Measurements from ENCODE around the gene CCNJL.
"Not testable (repeated sequence)": the region's sequence is repeated elsewhere in the genome, so short reads cannot be mapped to it uniquely, and the experiment has no call there.

The CCNJL gene

GRCh38 chr5:160260006-160260775 is 52.2 kb downstream of the CCNJL start:
- no peak for DNase-seq

GRCh38 chr5:160259341-160259740 is 53.0 kb downstream of the CCNJL start:
- DNase-seq: no peak

- no peak for DNase-seq
Observed at GRCh38 chr5:160254706-160255105, 57.7 kb downstream of the CCNJL start.

- no peak for DNase-seq
Observed at GRCh38 chr5:160253441-160253840, 58.9 kb downstream of the CCNJL start.

GRCh38 chr5:160252916-160253315 is 59.4 kb downstream of the CCNJL start:
- DNase-seq: no peak

GRCh38 chr5:160251406-160252155 is 60.8 kb downstream of the CCNJL start:
- DNase-seq: no peak

- no peak for DNase-seq
Observed at GRCh38 chr5:160250826-160251225, 61.5 kb downstream of the CCNJL start.

GRCh38 chr5:160250226-160250625 is 62.1 kb downstream of the CCNJL start:
- DNase-seq: no peak

GRCh38 chr5:160249570-160249969 is 62.8 kb downstream of the CCNJL start:
- DNase-seq: not testable (repeated sequence)

- no peak for DNase-seq
Observed at GRCh38 chr5:160245506-160246086, 66.8 kb downstream of the CCNJL start.

- no peak for DNase-seq
Observed at GRCh38 chr5:160242145-160242544, 70.2 kb downstream of the CCNJL start.

GRCh38 chr5:160240350-160240749 is 72.0 kb downstream of the CCNJL start:
- DNase-seq: no peak

- no peak for DNase-seq
Observed at GRCh38 chr5:160237571-160238093, 74.7 kb downstream of the CCNJL start.

GRCh38 chr5:160235731-160236130 is 76.6 kb downstream of the CCNJL start:
- DNase-seq: no peak

- DNase-seq: no peak
Observed at GRCh38 chr5:160233215-160233614, 79.1 kb downstream of the CCNJL start.

GRCh38 chr5:160231783-160232342 is 80.5 kb downstream of the CCNJL start:
- no peak for DNase-seq

- DNase-seq: no peak
Observed at GRCh38 chr5:160230686-160231527, 81.5 kb downstream of the CCNJL start.

- no peak for DNase-seq
Observed at GRCh38 chr5:160229190-160229742, 83.1 kb downstream of the CCNJL start, which contains the start of gene FABP6. Gene FABP6 (plus strand): TSS chr5:160229506. CDS start chr5:160229558, 52 bp downstream.

- no peak for DNase-seq
Observed at GRCh38 chr5:160227012-160227411, 85.4 kb downstream of the CCNJL start.

- DNase-seq: no peak
Observed at GRCh38 chr5:160221082-160221481, 91.3 kb downstream of the CCNJL start.

GRCh38 chr5:160219356-160219755 is 93.0 kb downstream of the CCNJL start:
- DNase-seq: no peak

- no peak for DNase-seq
Observed at GRCh38 chr5:160213537-160213936, 98.8 kb downstream of the CCNJL start.

All from CD4-positive, alpha-beta T cell treated with Interleukin-4 for 4 hours (primary cell).